Measurements from ENCODE around the gene AEBP2. TPM values are rescaled to one million over a fixed set of nuclear protein-coding genes. Genes with fewer than 3 reads are reported as not detected.
A peak's percentile ranks its signal among the peaks of the same experiment; 100 is the strongest.

The AEBP2 gene
- total and polyA plus RNA-seq, 2 experiments from 2014 or later, result 10.4 to 16.6 TPM

DNA sequence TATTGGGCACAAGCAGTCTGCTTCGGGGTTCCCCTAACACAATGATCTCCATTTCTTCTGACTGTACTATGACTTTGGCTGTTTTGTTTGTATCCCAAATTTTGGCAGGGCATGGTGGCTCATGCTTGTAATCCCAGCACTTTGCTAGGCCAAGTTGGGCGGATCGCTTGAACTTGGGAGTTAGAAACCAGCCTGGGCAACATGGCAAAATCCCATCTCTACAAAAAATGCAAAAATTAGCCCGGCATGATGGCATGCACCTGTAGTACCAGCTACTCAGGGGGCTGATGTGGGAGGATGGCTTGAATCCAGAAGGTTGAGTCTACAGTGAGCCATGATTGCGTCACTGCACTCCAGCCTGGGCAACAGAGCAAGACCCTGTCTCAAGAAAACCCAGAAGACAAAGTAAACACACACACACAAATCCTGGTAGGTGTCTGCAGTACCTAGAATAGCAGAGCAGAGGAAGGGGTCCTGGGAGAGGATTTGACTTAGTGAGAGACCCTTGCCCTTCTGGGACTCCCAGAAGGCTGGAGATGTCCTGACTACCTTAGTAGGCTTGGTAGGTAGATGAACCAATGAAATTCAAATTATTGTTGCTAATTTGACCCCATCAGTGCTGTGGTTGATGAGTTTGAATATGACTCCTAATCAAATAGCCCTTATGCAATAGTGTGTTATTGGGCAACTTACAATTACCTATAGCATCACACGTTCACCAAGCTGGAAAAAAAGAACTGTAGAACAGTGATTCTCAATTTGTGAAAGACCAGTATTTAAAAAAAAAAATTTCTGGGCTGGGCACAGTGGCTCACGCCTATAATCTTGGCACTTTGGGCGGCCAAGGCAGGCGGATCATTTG is 6.8 kb upstream of the AEBP2 start:
- Histone ChIP-seq H3K27me3 (replicated peaks; ENCODE audit: insufficient read depth) (no peaks in the 10 kb centered on the region), H3K27ac (peak overlapping the region; percentile 98), H3K4me2 (ENCODE audit: unreplicated experiment) (peak overlapping the region; percentile 43), H3K9ac (peak overlapping the region; percentile 77), H2AFZ (peak overlapping the region; percentile 83), H3F3A (ENCODE audit: insufficient read depth) (peaks cover 20% of the 10 kb centered on the region), H3K4me1 (ENCODE audit: insufficient read depth) (peaks cover 16% of the 10 kb centered on the region), H3K9me2 (ENCODE audit: insufficient read depth) (no peaks in the 10 kb centered on the region), H3K79me2 (ENCODE audit: insufficient read depth) (no peaks in the 10 kb centered on the region), H3K36me3 (ENCODE audit: low read depth) (no peaks in the 10 kb centered on the region), H3K4me3 (no peak overlapping the region), H4K20me1 (ENCODE audit: insufficient read depth) (no peaks in the 10 kb centered on the region), H3K9me3 (ENCODE audit: low read depth) (no peaks in the 10 kb centered on the region)
- WGBS, 2 experiments (ENCODE audit: low coverage in 1 of 2, low lambda C conversion rate in 2 of 2, missing lambda C conversion rate in 2 of 2), result 77 to 81% methylated on average over 9 of the region's 9 CpGs
- TF ChIP-seq EZH2phosphoT487 (IDR thresholded peaks at IDR 0.05; ENCODE audit: insufficient read depth, low read depth) (no peak), EZH2 (IDR thresholded peaks at IDR 0.05; ENCODE audit: insufficient read depth, poor library complexity, severe bottlenecking) (no peak)
- in situ Hi-C loops (cut with MboI), result no loop called here
- DNase-seq, result no peak

DNA sequence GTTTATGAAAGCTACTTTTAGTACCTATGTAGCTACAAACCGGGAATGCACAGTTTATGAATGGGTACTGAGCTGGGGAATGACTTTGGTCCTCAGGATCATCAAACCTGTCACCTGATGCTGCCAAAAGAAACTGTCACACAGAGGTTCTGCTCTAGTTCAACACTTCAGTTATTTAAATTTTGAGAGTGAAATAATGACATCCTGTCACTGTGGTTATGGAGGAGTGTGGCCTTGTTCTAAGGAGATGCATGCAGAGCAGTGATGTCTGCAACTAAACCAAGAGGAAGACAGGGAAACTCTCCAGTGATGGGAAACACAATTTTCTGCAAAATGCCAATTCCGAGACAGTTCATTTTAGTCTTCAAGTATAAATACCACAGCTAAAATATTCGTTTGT is 4.8 kb upstream of the AEBP2 start:
- DNase-seq, result no peak
- Histone ChIP-seq H3K36me3 (ENCODE audit: low read depth) (no peaks in the 10 kb centered on the region), H3K4me1 (ENCODE audit: insufficient read depth) (peaks cover 16% of the 10 kb centered on the region), H3K4me2 (ENCODE audit: unreplicated experiment) (no peak overlapping the region), H3F3A (ENCODE audit: insufficient read depth) (peaks cover 32% of the 10 kb centered on the region), H3K9me2 (ENCODE audit: insufficient read depth) (no peaks in the 10 kb centered on the region), H3K4me3 (no peak overlapping the region), H4K20me1 (ENCODE audit: insufficient read depth) (no peaks in the 10 kb centered on the region), H3K9me3 (ENCODE audit: low read depth) (no peaks in the 10 kb centered on the region), H3K27ac (no peak overlapping the region), H3K9ac (no peak overlapping the region), H3K27me3 (replicated peaks; ENCODE audit: insufficient read depth) (no peaks in the 10 kb centered on the region), H2AFZ (no peak overlapping the region), H3K79me2 (ENCODE audit: insufficient read depth) (no peaks in the 10 kb centered on the region)
- TF ChIP-seq EZH2 (IDR thresholded peaks at IDR 0.05; ENCODE audit: insufficient read depth, poor library complexity, severe bottlenecking) (no peak), EZH2phosphoT487 (IDR thresholded peaks at IDR 0.05; ENCODE audit: insufficient read depth, low read depth) (no peak)
- 29 to 40% methylated on average over 3 of the region's 3 CpGs for WGBS, 2 experiments (ENCODE audit: low coverage in 1 of 2, low lambda C conversion rate in 2 of 2, missing lambda C conversion rate in 2 of 2)
- in situ Hi-C loops (cut with MboI), result no loop called here

DNA sequence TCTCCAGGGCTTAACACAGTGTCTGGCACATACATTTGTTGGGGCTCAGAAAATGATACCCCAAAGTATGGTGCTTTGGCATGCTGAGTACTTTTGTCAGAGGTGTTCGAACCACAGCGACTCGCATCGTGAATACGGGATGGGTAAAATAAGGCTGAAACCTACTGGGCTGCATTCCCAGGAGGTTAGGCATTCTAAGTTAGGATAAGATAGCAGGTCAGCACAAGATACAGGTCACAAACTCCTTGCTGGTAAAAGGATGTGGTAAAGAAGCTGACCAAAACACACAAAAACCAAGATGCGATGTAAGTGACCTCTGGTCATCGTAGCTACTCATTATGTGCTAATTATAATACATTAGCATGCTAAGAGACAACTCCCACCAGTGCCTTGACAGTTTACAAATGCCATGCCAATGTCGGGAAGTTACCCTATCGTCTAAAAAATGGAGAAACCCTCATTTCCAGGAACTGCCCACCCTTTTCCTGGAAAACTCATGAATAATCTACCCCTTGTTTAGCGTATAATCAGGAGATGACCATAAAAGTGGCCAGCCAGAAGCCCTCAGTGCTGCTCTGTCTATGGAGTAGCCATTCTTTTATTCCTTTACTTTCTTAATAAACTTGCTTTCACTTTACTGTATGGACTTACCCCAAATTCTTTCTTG is 3.3 kb upstream of the AEBP2 start:
- Histone ChIP-seq H4K20me1 (ENCODE audit: insufficient read depth) (no peaks in the 10 kb centered on the region; the same call in 1 of the 2 replicates), H3K27me3 (replicated peaks; ENCODE audit: insufficient read depth) (no peaks in the 10 kb centered on the region), H3K4me1 (ENCODE audit: insufficient read depth) (peaks cover 16% of the 10 kb centered on the region), H3K9me2 (ENCODE audit: insufficient read depth) (no peaks in the 10 kb centered on the region), H3K27ac (no peak overlapping the region), H3K36me3 (ENCODE audit: low read depth) (no peaks in the 10 kb centered on the region), H3K79me2 (ENCODE audit: insufficient read depth) (peaks cover 6% of the 10 kb centered on the region), H3K9me3 (ENCODE audit: low read depth) (no peaks in the 10 kb centered on the region), H2AFZ (no peak overlapping the region), H3K4me2 (ENCODE audit: unreplicated experiment) (no peak overlapping the region), H3F3A (ENCODE audit: insufficient read depth) (peaks cover 36% of the 10 kb centered on the region), H3K9ac (no peak overlapping the region), H3K4me3 (no peak overlapping the region)
- no peak for TF ChIP-seq EZH2phosphoT487 (IDR thresholded peaks at IDR 0.05; ENCODE audit: insufficient read depth, low read depth)
- no peak for TF ChIP-seq EZH2 (IDR thresholded peaks at IDR 0.05; ENCODE audit: insufficient read depth, poor library complexity, severe bottlenecking)
- in situ Hi-C loops (cut with MboI), result no loop called here
- 90 to 93% methylated on average over 10 of the region's 10 CpGs for WGBS, 2 experiments (ENCODE audit: low coverage in 1 of 2, low lambda C conversion rate in 2 of 2, missing lambda C conversion rate in 2 of 2)
- DNase-seq, result no peak

DNA sequence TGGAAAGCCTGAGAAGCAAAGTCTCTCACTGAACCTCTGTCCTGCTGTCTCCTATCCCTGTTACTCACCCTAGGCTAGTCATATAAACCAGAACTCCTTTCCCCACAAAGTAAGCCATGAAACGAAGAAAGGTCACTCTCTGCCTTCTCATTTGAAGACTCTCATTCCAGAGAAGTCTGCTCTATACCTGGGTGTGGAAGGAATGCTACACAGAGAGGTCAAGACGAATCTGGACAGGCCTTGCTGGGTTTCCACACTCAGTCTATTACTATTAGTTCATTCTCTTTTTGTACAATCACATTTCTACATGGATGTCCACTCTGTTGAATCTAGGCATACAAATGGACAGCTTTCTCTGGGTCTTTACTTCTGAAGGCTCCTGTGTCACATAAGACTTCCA is 2.4 kb upstream of the AEBP2 start:
- H3K27ac ChIP-seq, result no peak overlapping the region
- H3K4me2 ChIP-seq (ENCODE audit: unreplicated experiment), result no peak overlapping the region
- 83 to 86% methylated on average over 2 of the region's 2 CpGs for WGBS, 2 experiments (ENCODE audit: low coverage in 1 of 2, low lambda C conversion rate in 2 of 2, missing lambda C conversion rate in 2 of 2)
- in situ Hi-C loops (cut with MboI), result no loop called here
- no peaks in the 10 kb centered on the region for H3K36me3 ChIP-seq (ENCODE audit: low read depth)
- H3K4me1 ChIP-seq (ENCODE audit: insufficient read depth), result peaks cover 12% of the 10 kb centered on the region
- peaks cover 16% of the 10 kb centered on the region for H3K79me2 ChIP-seq (ENCODE audit: insufficient read depth)
- H3K4me3 ChIP-seq, result no peak overlapping the region
- TF ChIP-seq EZH2phosphoT487 (IDR thresholded peaks at IDR 0.05; ENCODE audit: insufficient read depth, low read depth) (no peak), EZH2 (IDR thresholded peaks at IDR 0.05; ENCODE audit: insufficient read depth, poor library complexity, severe bottlenecking) (no peak)
- DNase-seq, result no peak
- no peak overlapping the region for H2AFZ ChIP-seq
- H3K9me3 ChIP-seq (ENCODE audit: low read depth), result no peaks in the 10 kb centered on the region
- H3K9ac ChIP-seq, result no peak overlapping the region
- peaks cover 6% of the 10 kb centered on the region; the same call in 1 of the 2 replicates for H4K20me1 ChIP-seq (ENCODE audit: insufficient read depth)
- H3F3A ChIP-seq (ENCODE audit: insufficient read depth), result peaks cover 31% of the 10 kb centered on the region
- no peaks in the 10 kb centered on the region for H3K9me2 ChIP-seq (ENCODE audit: insufficient read depth)
- no peaks in the 10 kb centered on the region for H3K27me3 ChIP-seq (replicated peaks; ENCODE audit: insufficient read depth)
